HG03469 (cell line): Measurements from ENCODE around the gene SLC25A1.

ENCODE experiments used
- ATAC-seq: cut with Tn5 transposase; IDR thresholded peaks from one replicate; pipeline ENCODE4 v1.9.1; 2021; ENCODE audit warnings: mild to moderate bottlenecking, moderate library complexity, moderate number of reproducible peaks; ENCODE audit not compliant: unreplicated experiment

SLC25A1 gene

DNA sequence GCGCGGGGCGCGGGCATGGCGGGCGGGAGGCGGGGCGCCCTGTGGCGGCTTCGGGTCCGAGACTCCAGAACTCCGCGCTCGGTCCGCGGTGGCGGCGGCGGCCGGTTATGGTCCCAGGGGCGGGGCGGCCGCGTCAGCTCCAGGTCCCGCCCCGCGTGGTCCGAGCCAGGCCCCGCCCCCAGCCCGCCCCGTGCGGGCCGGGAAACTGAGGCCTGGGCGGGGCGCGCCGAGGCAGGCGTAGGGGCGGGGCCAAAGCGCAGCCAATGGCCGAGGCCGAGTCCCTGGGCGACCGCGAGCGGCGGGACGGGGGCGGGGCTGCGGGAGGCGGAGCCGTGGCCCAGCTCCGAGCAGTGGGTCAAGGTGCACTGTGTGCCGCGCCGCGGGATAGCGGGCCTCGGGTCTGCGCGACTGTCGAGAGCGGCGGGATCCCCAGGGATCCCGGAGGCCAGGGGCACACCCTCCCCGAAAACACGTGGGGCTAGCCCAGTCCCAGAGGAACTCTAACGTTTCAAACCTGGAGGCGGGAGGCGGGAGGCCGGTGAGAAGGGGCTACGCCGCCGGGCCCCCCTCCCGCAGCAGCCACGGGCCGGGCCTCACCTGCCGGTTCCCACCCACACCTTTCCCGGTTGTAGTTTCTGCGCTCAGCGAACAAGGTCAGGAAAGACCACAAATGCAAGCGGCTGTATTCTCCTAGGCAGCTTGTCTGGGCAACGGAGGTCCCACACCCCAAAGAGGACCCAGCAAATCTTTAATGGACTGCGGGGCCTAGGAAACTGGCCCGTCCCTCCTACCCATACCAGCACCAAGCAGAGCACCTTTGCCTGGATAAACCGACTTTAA lies at the start of gene SLC25A1:
Gene SLC25A1 (minus strand): TSS at position 80 of the 840 bp plus-strand sequence. CDS start 63 bp downstream, at position 17.
- peak; percentile 36 for ATAC-seq

DNA sequence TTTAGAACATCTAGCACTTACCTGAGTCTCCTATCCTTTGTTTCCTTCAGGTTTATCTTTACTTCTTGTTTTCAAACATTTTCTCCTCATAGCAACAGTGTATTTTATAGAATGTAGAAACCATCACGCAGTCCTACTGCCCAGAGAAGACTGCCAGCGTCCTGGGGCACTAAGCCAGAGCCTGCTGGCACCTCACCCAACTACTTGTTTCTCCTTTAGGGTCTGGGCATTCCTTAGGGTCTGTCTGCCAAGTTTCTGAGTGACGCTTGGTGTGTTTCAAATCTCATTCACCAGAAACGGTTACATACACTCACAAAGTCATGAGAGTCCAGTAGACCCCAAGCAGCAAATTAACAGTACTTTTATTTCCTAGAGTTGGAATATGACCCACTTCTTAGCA lies 49.6 kb upstream of the SLC25A1 start:
- ATAC-seq, result no peak

DNA sequence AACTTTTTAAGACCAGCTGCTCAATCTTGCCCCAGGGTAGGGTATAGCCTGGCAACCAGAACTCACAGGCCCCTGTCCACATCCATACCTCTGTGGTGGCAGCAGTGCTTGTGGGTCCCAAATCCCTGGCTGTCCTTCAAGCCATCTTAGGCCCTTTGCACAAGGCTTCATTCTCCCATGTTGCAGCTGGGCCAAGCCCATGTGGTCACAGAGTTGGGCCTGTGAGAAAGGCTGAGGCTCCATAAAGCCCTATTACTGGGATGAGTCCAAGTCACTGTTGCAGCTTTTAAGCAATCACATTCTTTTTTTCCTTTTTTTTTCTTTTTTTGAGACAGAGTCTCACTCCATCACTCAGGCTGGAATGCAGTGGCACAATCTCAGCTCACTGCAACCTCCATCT lies 47.9 kb upstream of the SLC25A1 start:
- ATAC-seq, result no peak

DNA sequence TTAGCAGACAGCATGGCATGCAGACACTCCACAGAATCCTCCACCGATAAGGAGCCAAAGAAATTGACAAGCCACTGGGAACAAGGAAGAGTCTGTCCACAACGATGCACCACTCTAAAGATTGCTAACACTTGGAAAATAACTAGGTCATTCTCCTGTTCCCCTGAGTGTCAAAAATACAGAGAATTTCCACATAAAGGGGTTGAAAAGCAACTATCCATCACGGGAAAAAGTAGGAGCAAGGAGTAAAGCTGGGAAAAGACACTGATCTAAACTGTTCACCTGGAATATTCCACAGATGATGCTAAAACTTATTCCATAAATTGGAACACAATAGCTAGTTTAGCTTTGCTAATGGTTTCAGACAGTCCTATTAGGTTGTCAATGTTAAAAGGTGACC lies 47.0 kb upstream of the SLC25A1 start:
- ATAC-seq, result no peak

DNA sequence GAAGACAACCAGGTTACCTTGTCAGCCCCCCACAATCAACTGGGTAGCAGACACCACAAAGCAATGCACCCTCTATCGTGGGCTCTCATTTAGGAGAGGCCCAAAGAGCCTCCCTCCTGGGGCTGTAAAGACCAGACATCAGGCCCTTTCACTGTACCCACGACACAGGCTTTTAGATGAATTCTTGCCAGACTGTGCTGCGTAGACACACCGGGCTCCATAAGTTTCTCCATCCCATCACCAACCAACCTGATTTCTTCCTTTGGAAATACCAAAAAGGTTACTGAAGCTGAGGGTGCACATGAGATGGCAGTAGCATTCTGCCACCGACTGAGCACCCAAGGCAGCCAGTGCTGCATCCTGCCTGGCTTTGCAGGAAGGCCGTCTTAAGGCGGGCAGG lies 46.4 kb upstream of the SLC25A1 start:
- no peak for ATAC-seq

DNA sequence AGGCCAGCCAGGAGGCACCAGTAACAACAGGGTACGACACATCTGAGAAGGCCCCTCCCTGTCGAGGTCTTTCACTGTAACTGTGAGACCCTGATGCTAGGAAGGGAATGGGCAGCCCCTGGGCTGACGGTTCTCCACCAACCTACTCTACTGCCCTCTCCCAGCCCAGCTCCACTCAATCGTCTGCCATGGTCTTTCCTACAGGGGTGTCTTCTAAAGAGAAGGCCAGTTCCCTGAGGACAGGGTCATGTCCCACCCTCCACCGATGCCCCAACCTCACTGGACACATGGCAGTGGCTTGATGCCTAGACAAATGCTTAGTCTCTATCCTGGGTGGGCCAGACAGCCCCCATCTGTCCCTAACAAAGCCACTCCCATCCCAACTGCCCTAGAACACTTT lies 46.0 kb upstream of the SLC25A1 start:
- ATAC-seq, result no peak

DNA sequence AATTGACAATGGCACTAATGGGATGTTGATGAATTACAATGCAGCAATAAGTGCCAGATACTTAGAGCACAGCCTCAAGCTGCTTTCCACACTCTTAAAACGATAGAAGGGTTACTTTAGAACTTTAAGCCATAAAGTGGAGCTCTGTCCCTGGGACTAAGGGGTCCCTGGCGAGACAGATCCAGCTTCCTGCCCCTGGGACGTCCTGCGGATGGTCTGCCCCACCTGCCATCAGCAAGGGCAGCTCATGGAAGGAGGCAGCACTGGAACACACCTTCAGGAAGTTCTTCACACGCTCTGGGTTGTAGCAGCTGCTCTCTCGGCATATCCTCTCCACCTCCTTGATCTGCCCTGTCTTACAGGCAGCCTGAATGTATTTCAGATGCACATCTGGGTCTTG lies 45.1 kb upstream of the SLC25A1 start:
- no peak for ATAC-seq

DNA sequence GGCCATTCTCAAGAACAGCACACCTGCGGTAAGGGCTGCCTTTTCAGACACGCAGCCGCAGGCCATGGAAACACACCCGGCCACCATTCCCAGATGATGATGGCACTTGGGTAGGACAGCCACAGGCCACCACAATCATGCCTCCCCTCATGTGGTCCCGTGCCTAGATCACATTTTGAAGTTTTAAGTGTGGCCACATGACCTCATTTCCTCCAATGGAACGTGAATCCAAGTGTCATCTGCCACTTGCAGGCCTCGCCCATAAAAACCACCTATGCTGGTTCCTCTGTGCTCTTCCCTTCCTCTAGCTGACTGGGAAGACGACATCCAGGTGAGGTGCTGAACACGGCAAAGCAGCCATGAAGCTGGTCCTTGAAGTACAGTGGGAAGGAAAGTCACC lies 44.6 kb upstream of the SLC25A1 start:
- ATAC-seq, result no peak

DNA sequence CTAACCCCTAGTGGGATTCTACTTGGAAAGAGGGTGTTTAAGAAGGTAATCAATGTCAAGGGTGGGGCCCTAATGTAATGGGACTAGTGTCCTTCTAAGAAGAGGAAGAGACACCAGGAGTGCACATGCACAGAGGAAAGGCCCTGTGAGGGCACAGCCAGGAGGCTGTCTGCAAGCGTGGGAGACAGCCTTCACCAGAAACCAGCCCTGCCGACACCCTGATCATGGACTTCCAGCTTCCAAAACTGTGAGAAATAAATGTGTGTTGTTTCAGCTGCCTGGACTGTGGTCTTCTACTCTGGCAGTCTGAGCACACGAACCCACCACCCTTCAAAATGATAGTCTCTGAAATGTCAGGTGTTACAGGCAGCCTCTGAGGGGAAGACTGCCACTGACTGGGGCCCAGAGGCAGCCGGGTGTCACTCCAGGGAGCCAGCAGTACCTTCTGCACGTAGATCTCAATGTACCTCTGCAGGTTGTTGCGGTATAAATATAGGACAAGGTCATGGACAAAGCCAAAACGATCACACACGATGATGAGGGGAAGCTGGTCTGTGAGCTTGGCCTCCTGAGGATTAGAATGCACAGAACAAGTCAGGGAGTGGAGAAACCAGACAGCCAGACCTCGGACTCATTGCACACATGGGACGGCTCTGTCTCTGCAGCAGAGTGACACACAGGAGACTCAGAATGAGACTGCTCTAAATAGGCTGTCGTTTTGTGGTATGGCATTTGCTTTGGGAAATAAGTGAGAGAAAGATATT lies 43.9 kb upstream of the SLC25A1 start:
- no peak for ATAC-seq

DNA sequence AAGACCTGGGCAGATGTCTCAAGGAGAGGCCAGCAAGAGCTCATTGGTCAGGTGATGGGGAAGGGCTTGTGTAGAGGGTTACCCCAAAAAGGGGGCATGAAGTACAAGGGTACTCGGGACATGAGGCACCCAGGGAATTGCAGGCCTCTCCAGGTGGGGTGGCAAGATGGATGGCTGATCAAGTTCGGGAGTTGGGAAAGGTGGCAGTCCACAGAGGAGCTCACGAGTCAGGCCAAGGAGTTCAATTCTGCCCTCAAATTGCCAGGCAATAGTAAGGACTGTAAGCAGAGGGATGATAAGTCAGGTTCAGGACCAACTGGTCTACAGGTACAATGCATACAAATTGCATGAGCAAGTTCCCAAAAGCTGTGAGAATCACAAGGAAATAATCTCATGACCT lies 42.3 kb upstream of the SLC25A1 start:
- ATAC-seq, result no peak

DNA sequence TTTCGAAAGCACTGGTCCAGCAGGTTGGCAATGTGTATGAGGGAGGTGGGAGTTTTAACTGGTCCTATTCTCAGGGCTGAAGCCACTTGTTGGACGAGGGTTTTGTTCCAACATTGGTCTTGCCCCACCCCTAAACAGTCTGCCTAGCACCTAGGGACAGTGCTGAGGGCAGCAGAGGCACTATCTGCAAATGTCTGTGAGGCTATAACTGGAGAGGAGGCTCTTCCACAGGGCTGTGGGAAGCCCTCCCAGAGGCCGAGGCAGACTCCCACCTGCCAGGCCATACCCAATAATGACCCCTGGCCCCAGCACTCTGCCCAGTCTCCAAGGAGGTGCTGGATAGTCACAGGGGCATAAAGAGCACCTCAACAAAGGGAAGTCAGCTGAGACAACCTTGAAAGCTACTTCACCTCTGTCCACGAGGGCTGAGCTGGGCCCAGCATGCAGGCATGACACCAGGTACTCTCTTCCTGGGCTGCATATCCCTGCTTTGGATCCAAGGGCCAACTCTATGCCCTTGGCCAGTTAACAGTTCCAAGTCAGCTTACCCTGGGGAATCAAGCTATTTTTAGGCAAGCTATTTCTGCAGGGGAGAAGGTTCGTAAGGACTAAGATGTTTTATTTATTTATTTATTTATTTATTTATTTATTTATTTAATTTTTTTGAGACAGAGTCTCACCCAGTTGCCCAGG lies 40.2 kb upstream of the SLC25A1 start:
- ATAC-seq, result no peak

DNA sequence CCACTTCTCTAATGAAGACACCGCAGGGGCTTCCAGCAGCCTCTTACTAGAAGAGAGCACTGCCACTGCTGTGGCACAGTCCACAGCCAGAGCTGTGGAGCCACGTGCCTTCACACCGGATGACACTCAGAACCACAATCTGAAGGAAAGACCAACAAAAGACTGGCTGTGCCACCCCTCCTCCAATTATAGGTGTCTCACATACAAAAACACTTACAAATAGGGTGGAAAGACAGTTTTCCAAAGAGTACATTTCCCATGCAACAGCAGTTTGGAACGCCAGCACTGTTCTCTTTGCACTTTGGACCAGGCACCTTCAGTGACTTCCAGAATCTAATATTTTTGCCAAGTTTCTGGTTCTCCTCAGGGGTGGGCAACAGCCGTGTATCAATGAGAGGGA lies 38.0 kb upstream of the SLC25A1 start:
- no peak for ATAC-seq

DNA sequence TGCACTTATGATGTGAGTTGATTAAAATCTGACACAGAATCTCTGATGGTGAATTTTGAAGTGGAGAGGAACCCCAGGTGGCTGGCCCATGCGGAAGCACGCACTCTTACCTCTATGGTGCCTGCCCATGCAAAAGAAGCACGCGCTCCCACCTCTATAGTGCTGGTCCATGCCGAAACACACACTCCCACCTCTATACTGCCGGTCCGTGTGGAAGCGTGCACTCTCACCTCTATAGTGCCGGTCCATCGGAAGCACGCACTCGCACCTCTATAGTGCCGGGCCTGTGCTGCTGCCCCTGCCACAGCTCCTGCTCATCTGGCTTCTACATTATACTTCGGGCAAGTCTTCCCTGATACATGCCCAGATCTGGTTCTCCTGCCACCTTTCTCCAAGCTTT lies 36.8 kb upstream of the SLC25A1 start:
- no peak for ATAC-seq

DNA sequence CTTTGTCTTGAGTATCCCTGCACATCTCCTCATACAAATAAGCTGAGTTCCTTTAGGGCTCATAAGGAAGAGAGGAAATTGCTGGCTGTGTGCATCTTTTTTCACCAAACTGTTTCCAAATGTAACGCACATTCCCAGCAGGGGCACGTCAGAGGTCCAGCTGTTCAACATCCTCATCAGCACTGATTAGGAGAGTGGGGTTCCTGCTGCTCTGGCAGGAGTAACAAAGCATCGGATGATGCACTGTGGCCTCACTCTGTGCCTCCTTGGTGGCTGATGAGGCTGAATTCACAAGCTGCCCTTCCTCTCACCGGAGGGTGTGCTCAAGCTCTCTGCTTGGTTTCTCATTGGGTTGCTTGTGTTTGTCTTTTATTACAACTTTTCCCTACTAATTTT lies 35.5 kb upstream of the SLC25A1 start:
- no peak for ATAC-seq

DNA sequence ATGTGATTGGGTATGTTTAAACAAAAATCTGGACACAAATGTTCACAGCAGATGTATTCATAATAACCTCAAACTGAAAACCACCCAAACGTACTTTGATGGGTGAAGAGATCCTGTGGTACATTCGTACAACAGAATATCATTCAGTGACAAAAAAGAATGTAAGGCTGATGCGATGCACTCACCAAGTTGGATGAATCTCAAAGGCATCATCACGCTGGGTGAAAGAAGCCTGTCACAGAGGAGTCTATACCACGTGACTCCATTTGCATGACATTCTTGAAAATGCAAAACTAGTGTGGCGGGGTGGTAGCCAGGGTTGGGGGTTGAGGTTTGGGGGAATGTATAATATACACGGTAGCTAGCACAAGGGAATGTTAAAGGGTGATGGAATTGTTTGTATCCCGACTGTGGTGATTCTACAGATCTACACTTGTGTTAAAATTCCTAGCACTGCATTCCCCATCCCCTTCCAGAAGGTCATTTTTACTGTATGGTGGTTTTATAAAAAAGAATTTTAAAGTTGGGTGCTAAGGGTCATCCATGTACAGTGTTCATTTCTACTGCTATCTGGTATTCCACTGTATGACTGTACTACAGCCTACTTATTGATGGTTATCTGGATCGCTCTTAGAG lies 35.0 kb upstream of the SLC25A1 start:
- no peak for ATAC-seq

DNA sequence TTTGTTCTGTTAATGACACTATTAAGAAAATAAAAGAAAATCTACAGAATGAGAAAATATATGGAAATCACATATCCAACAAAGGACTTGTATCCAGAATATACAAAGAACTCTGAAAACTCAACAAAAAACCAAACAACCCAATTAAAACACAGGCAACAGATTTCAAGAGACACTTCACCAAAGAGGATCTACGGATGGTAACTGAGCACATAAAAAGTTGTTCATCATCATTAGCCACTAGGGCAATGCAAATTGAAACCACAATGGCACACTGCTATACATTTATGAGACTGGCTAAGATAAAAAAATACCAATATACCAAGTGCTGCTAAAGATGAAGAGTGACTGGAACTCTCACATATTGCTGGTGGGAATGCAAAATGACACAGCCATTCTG lies 34.5 kb upstream of the SLC25A1 start:
- ATAC-seq, result no peak

DNA sequence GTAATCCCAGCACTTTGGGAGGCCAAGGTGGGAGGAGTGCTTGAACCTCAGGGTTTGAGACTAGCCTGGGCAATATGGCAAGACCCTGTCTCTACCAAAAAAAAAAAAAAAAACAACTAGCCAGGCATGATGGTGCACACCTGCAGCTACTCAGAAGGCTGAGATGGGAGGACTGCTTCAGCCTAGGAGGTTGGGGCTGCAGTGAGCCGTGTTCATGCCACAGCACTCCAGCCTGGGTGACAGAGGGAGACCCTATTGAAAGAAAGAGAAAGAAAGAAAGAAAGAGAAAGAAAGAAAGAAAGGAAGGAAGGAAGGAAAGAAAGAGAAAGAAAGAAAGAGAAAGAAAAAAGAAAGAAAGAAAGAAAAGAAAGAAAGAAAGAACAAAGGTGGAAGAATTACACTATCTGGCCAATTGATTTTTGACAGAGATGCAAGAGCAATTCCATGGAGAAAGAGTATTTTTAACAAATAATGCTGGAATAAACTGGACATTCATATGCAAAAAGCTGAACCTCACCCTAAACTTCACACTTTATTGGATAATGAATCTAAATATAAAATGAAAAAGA lies 33.9 kb upstream of the SLC25A1 start:
- no peak for ATAC-seq

DNA sequence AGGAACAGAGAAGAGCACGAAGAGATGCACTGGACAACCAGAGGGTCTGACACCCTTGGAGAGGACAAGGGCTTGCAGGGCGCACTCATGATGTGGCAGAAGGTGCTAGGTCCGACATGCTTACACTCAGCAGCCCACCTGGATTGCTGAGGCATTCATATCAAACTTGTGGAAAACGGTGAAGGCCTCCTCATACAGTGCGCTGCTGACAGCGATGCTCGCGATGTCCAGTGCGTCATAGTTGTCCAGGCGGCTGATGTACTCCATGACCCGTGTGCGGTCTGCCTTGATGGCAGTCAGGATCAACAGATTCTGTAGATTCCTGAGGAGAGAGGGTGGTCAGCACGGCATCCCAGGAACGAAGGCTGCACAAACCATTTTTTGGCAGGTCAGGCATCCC lies 31.7 kb upstream of the SLC25A1 start:
- no peak for ATAC-seq

DNA sequence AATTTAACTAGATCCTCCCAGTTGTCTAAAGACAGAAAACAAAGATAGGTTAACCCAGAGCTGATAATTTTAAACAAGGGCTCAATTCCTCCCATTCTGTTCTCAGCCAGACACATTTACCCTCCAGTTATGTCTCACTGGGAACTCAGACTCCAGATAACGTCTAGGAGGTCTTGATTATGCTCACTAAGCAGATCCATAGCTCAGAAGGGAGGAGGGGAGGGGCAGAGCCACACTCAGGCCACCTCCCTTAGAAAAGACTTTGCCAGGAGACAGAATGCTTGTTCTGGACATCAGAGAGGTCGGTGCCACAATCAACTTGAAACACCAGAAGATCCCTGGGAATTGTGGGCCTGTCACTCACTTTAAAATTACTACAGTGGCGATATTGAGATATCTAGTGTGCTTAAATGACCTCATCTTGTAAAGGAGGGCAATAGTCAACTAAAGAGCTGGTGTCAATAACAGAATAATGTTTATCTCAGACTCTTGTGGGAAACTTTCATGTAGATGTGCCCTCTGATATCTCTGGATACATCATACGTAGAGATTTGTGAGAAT lies 29.8 kb upstream of the SLC25A1 start:
- no peak for ATAC-seq

DNA sequence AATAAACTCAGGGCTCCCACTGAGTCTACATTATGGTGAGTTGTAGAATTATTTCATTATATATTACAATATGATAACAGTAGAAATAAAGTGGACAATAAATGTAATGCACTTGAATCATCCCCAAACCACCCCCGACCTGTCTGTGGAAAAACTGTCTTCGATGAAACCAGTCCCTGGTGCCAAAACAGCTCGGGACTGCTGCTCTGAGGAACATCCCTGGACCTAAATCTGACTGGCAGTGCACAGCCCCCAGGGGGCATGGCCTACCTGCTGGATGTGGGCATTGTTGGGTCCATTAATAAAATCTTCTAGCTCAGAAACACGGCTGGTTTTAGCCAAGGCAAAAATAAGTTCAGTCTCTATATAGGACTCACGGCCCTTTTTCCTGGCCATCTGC lies 29.3 kb upstream of the SLC25A1 start:
- no peak for ATAC-seq

DNA sequence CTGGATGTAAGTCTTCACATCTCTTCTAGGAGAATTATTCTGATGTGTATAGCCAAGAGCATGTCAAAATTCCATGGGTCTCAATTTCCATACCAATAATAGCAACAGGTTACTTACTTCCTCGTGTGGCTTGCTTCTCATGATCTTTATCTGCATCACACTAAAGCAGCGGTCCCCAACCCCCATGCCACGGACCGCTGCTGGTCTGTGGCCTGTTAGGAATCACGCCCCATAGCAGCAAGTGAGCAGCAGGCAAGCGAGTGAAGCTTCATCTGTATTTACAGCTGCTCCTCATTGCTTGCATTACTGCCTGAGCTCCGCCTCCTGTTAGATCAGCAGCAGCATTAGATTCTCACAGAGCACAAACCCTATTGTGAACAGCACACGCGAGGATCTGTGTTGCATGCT lies 28.9 kb upstream of the SLC25A1 start:
- no peak for ATAC-seq
